Hematopoietic multipotent progenitor cell treated with erythropoietin and hydrocortisone succinate and interleukin-3 and kit ligand, for 15 days (in vitro differentiated cells): ENCODE data around the gene TRUB2.

Source experiments
- DNase-seq: peaks from one replicate; pipeline ENCODE4 v3.0.0-alpha.2; 2015; ENCODE audit warnings: low spot score

The TRUB2 gene

DNA sequence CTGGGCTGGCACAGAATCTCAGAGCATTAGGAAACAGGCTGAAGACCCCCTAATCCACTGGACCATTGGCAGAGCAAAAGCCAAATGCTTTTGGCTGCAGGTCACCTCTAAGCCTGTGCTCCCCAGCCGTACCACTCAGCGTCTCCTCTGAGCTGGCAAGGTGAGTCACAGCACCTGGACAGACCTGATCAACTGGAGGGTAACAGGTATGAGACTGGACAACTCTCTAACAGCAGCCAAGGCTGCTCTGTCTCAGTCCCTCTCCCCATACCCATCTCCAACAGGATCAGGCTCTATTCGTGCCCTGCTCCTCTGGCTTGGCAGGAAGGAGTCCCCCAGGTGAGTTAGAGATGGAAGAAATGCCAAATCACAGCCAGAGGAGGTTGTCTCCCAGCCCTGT is 51.1 kb downstream of the TRUB2 start:
- DNase-seq, result no peak

DNA sequence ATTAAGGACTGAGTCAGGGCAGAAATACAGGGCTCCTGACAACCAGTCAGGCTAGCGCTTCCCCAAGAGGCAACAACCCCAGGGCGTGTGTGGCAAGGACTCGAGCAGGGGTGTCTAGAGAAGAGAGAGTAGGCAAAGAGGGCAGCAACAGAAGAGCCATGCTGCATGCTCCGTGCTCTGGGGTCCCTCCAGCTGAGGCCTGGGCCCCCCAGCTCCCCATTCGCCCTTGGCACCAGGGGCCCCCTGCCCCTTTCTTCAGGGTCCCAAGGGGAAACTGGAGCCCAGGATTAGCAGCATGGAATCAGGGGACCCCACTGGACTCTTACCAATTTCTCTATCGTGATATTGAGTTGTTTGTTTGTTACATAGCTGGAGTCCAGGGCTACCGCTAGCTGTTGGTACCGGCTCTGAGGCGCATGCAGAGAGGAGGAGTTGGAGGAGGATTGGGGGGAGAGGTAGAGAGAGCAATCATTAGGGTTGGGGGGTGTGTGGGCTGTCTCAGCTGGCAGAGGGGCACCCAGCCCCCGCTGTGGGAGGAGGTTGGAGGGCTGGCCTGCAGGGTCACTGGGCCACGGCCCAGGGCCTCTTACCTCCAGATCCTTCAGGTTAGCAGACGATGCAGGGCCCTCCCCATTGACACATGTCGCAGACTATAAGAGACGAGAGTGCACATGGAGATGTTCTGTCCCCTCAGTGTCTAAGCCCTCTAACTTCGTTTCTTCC is 55.2 kb downstream of the TRUB2 start:
- DNase-seq, result no peak

DNA sequence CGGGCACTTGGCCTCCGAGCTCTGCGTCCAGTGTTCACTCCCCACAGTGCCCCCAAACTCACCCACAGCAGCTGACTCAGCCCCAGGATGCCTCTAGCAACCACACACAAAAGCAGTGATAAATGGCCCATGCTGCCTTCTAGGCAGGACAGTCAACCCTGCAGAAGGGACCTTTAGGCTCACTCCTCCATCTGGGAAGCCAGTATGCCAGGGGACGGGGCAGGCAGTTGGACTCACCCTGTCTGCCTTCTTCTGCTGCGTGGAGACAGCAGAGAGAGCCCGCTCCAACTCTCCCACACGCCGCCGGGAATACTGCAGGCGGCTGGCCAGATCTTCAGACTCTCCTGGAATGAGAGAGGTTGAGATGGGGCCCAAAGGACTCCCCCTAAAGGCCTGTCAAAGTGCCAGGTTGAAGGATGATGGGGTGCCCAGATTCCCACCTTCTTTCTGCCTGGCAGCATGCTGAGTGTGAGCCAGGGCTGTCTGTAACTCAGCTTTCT is 56.8 kb downstream of the TRUB2 start:
- DNase-seq, result no peak

DNA sequence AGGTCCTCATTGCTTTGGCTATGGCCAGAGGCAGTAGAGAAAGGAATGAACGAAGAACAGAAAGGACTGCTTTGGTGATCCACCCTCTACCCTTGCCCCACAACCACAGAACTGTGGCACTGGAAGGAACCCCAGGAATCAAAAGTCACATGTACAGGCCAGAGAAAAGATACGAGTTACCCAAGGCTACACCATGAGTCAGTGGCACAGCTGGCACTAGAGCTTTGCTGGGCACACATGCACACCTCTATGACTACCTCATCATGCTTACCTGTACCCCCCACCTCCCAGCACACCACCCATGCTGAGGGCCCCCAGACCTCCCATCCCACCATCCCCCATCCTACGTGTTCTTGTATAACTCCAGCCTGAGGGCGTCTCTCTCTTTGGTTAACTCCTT is 59.6 kb downstream of the TRUB2 start:
- no peak for DNase-seq

DNA sequence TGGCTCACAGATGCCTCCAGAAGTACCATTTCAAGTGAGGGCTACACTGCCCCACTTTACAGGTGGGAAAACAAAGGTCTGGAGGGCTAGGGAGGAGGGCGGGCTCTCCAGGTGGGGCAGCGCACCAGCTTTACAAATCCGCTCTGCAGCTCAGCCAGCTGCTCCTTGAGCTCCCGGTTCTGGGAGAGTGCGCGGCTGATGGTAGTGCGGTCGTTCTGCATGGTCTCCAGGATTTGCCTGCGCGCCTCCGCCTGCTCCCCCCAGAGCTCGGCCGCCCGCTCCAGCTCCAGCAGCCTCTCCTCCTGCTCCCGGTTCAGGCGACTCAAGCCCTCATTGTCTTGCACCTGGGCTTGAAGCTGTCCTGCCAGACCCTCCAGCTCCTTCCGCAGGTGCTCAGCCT is 61.9 kb downstream of the TRUB2 start:
- DNase-seq, result no peak

DNA sequence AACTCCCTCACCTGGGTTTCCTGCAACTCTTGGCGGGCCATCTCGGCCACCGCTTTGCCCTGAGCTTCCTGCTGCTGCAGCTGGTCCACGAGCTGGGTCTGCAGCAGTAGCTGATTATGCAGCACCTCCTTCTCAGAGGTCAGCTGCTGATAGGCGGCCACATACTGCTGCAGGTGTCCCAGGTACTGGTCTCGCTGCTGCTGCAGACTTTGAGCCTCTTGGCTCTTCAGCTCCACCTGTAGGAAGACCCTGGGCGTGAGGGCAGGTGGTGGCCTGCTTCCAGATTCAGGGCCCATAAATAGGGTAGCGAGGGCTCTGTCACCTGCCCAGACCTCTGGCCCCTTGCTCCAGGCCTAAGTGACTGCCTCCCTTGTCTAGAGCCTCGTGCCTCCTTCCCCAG is 63.1 kb downstream of the TRUB2 start:
- no peak for DNase-seq

DNA sequence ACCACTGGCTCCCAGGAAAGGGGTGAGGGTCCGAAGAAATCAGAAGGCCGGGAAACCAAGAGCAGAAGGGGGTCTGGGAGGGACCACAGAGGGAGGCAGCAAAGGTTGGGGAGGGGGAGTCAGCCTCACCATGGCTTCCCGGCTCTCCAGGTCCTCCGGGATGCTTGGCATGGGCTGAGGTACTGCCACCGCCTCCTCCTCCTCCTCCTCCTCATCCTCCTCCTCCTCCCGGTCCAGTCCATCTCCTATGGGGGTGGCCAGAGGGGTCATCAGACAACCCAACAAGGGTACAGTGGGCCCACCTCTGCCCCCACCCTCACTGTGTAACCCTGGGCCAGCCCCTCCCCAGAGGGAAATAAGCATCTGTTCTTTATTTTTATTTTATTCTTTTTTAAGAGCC is 63.9 kb downstream of the TRUB2 start:
- no peak for DNase-seq

DNA sequence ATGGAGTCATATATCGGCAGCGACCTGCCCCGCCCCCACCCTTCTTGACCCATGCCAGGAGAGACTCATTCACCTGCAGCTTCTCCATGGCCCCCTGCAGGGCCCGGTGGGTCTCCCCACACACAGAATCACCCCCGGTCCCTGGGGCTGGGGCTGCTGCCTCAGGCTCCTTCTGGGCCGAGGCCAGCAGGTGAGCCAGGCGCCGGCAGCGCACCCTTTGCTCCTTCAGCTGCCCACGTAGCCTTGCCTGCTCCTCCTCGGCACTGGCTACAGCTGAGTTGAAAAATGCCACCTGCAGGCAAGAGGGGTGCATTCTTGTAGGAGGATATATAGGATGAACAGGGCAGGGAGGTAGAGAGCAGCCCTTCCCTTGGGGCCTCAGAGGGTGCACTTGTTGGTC is 64.3 kb downstream of the TRUB2 start:
- no peak for DNase-seq

DNA sequence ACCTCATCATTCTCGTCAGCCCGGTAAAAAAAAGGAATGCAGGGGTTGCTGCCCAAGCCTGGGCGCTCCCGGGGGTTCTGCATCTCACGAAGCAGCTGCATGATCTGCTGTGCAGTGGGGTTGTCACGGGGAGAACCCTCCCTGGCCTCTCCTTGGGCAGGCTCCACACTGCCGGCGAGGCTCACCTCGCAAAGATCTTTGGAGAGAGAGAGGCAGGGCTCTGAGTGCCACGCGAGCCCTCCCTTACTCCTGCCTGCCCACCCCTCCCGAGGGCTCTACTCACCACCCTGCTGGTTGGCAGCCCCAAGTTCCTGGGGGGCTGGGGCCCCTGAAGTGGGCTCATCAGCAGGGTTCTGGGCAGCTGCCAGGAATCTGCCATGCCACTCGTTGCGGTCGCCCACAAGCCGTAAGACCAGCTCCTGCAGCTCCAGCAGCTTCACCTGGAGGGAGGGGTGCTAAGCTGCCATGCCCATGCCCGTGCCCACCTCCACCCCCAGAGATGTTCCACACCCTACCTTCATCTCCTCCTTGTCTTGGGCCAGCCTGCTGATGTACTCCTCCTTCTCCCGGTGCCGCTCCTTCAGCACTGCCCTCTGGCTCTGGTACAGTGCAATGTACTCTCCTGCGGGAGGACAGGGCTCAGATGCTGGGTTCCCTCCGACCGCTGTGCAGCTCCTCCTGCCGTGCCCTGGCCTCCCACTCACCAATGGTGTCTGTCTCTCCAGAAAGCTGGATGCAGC is 65.0 kb downstream of the TRUB2 start:
- no peak for DNase-seq
